Measurements from ENCODE around the gene ANKRD44. TPM values are rescaled to one million over a fixed set of nuclear protein-coding genes. Genes with fewer than 3 reads are reported as not detected.
"Not testable (repeated sequence)": the region's sequence is repeated elsewhere in the genome, so short reads cannot be mapped to it uniquely, and the experiment has no call there.

Gene ANKRD44
- total RNA-seq, 2 donors from 2014 or later, result 7.0 to 10.1 TPM

DNA sequence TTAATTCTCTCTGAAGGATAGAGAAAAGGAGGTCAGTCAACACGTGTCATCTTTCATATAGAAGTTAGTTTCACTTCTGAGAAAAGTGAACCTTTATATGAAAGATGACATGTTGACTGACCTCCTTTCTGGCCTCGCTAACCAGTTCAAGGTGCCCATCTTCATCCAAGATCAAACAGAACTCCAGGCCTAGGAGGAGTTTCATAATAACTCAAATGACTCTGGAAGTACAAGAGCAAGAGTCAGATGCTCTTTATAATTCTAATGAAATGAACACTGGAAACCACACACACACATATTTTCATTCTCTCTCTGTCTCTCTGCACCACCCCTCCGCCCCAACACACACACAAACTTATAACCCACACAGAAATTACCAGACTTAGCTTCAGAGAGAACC lies 16.3 kb downstream of the ANKRD44 start:
- DNase-seq (ENCODE audit: low spot score), result no peak
- no peaks in the 10 kb centered on the region for H3K9me3 ChIP-seq
- H3K4me3 ChIP-seq, result no peak overlapping the region
- TF ChIP-seq, protein P1, sequence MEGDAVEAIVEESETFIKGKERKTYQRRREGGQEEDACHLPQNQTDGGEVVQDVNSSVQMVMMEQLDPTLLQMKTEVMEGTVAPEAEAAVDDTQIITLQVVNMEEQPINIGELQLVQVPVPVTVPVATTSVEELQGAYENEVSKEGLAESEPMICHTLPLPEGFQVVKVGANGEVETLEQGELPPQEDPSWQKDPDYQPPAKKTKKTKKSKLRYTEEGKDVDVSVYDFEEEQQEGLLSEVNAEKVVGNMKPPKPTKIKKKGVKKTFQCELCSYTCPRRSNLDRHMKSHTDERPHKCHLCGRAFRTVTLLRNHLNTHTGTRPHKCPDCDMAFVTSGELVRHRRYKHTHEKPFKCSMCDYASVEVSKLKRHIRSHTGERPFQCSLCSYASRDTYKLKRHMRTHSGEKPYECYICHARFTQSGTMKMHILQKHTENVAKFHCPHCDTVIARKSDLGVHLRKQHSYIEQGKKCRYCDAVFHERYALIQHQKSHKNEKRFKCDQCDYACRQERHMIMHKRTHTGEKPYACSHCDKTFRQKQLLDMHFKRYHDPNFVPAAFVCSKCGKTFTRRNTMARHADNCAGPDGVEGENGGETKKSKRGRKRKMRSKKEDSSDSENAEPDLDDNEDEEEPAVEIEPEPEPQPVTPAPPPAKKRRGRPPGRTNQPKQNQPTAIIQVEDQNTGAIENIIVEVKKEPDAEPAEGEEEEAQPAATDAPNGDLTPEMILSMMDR (IDR thresholded peaks at IDR 0.05), result no peak
- no peaks in the 10 kb centered on the region for H3K36me3 ChIP-seq
- H3K27me3 ChIP-seq, result no peaks in the 10 kb centered on the region
- peak overlapping the region; percentile 23 to 53 for H3K27ac ChIP-seq
- peaks cover 0 to 26% of the 10 kb centered on the region in 2 donors for H3K4me1 ChIP-seq

DNA sequence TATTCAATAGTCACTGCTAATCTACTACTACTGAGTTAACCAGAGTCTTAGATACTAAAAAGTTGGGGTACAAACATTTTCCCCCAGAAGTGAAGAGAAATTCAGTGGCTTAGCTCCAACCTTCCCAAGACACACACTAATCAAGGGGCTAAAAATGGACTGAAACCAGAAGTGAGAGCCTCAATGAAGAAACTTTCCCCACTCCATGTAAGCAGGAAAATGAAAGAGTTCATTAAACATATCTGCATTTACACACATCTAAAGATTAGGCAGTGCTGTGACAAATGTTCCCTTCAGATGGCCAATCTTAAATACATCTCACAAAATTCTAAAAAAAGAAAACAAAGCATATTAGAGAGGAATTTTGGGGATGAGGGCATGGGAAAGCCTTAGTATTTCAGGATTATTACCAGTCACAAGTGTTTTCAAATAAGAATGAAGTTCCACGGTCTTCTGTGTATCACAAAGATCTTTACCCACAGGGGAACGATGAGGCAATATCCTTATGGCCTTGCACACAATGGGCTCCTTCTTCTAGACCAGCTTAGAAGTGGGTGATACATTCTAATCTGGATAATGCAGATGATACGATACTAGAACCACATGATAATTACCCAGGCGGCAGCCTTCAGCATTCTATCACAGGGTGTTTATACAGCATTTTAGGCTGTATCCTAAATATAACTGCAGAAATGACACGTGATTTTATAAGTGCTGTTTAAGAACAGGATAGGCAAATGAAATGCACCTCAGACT lies 17.1 kb downstream of the ANKRD44 start:
- Histone ChIP-seq H3K9me3 (no peaks in the 10 kb centered on the region), H3K27me3 (no peaks in the 10 kb centered on the region), H3K4me3 (peak overlapping the region in 1 of 2 donors; percentile 10), H3K36me3 (no peaks in the 10 kb centered on the region), H3K27ac (peak overlapping the region; percentile 23 to 53), H3K4me1 (peaks cover 0 to 26% of the 10 kb centered on the region in 2 donors)
- DNase-seq (ENCODE audit: low spot score), result no peak
- TF ChIP-seq, protein P1 (IDR thresholded peaks at IDR 0.05), result no peak

DNA sequence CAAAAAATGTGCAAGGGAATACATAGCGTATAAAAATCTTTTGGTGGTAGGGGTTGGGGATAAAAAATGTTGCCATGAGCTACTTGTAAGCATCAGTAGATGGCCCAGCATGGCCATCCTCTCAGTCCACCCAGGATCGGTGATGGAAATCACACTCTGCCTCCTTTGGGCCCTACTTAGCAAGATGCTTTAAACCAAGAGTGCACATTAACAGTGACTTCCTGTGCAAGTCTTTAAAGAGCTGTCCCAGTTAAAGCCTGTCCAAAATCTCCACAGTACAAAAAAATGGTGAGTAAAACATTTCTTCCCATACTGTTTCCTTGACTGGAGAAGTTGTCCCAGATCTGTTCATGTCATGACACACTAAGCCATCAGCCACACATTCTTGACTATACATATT lies 18.0 kb downstream of the ANKRD44 start:
- Histone ChIP-seq H3K27ac (no peak overlapping the region), H3K4me1 (peaks cover 0 to 27% of the 10 kb centered on the region in 2 donors), H3K4me3 (no peak overlapping the region), H3K9me3 (no peaks in the 10 kb centered on the region), H3K36me3 (no peaks in the 10 kb centered on the region), H3K27me3 (no peaks in the 10 kb centered on the region)
- TF ChIP-seq, protein P1 (IDR thresholded peaks at IDR 0.05), result no peak
- DNase-seq (ENCODE audit: low spot score), result no peak

DNA sequence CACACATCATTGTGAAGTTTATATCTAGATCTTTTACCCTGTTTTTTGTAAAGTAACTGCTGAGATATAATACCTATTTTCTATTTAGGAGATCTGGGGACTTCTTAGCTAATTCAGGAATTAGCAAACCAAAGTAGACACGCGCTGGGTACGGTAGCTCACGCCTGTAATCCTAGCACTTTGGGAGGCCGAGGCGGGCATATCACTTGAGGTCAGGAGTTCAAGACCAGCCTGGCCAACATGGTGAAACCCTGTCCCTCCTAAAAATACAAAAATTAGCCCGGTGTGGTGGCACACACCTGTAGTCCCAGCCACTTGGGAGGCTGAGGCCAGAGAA lies 23.0 kb downstream of the ANKRD44 start:
- not testable (repeated sequence) for H3K9me3 ChIP-seq; H3K36me3 ChIP-seq; H3K27me3 ChIP-seq; DNase-seq (ENCODE audit: low spot score); H3K4me1 ChIP-seq; H3K4me3 ChIP-seq
- H3K27ac ChIP-seq, result peak overlapping the region; percentile 3 to 6

DNA sequence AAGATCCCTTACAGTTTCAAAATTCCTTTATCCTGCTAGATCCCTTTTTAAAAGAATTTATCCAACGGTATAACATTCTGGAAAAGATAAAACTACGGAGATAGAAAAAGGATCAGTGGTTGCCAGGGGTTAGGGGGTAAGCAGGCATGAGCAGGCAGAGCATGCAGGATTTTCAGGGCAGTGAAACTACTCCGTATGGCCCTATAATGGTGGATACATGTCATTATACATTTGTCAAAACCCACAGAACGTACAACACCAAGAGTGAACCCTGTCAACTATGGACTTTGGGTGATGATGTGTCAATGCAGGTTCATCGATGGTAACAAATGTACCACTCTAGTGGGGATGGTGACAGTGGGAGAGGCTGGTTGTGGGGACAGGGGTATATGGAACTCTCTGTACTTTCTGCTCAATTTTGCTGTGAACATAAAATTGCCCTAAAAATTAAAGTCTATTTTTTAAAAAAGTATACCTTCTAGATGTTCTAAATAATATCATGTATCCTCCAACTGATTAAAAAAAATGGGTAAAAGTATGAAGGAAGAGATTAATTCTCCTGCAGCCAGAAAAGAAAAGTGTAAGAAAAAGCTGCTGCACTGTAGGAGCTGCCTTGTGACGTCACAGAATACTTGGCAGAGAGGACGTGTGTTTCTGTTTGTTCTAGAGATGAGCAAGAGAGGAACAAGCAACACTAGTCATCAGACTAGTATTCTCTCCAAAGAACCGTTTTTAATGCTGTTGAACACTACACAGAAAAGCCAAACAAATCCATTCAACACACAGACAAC lies 23.6 kb downstream of the ANKRD44 start:
- TF ChIP-seq, protein P1 (IDR thresholded peaks at IDR 0.05), result no peak
- Histone ChIP-seq H3K9me3 (no peaks in the 10 kb centered on the region), H3K36me3 (no peaks in the 10 kb centered on the region), H3K27me3 (no peaks in the 10 kb centered on the region), H3K4me1 (peaks cover 0 to 3% of the 10 kb centered on the region in 2 donors), H3K27ac (peak overlapping the region; percentile 3 to 6), H3K4me3 (no peak overlapping the region)
- peak; percentile 78 for DNase-seq (ENCODE audit: low spot score)

DNA sequence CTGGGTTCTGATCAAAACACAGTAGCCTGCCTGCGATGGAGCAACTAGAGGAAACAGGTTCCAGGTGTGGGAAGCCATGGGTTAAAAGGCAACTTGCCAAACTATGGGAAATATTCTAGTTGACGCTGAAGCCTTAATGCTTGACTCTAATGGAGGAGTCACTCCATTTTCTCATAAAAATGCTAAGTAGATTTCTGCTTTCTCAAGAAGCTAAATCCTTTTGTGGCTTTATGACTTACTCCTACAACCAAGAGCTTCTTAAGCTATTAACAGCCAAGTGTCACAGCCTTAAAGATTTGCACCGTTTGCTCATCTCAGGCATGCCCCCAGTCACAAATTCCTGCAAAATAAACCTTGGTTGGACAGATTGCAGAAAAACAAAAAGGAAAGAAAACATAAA lies 25.2 kb downstream of the ANKRD44 start:
- no peaks in the 10 kb centered on the region for H3K27me3 ChIP-seq
- H3K4me3 ChIP-seq, result no peak overlapping the region
- H3K36me3 ChIP-seq, result no peaks in the 10 kb centered on the region
- no peaks in the 10 kb centered on the region for H3K9me3 ChIP-seq
- TF ChIP-seq, protein P1 (IDR thresholded peaks at IDR 0.05), result no peak
- H3K4me1 ChIP-seq, result peaks cover 0 to 7% of the 10 kb centered on the region in 2 donors
- DNase-seq (ENCODE audit: low spot score), result no peak
- no peak overlapping the region for H3K27ac ChIP-seq

All from right atrium auricular region (tissue), 2 donors.